HG03432 (cell line): Measurements from ENCODE around the gene LRRC8C.
A peak's percentile ranks its signal among the peaks of the same experiment; 100 is the strongest.
"Not testable (repeated sequence)": the region's sequence is repeated elsewhere in the genome, so short reads cannot be mapped to it uniquely, and the experiment has no call there.

Experiments
- ATAC-seq: cut with Tn5 transposase; IDR thresholded peaks from one replicate; pipeline ENCODE4 v1.9.1; 2021; ENCODE audit warnings: mild to moderate bottlenecking, moderate library complexity; ENCODE audit not compliant: unreplicated experiment

The LRRC8C gene

DNA sequence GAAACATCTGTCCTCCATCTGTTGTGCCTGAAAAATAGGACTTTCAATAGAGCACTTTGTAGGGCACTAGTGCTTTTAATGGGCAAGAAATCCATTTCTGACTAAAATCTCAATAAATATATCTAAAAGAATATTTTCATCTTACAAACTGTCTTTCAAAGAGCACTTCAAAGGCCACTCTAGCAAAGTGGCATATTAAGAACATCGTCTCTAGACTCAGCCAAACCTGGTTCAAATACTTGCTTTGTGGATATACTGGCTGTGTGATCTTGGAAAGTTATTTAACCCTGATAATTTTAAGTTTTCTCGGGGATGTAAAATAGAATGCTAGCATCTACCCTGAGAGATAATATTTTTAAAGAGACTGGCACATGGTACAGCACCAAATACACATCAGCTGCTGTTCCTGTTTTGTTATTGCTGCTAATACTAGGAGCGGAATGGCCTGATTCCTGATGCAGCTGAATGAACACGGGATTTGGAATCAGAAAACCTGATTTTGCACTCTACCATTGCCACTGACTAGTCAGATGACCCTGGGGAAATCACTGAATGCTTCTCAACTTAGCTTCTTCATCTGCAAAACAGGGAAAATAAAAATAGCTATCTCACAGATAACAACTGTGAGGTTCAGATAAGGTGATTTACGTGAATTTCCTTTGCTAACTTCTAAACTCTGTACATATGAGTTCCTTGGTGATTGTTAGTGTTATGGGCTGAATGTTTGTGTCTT lies 25.2 kb upstream of the LRRC8C start:
- ATAC-seq = no peak

GRCh38 chr1:89608319-89608983 lies 24.5 kb upstream of the LRRC8C start:
- no peak for ATAC-seq

- ATAC-seq = no peak
These were observed 23.8 kb upstream of the LRRC8C start for GRCh38 chr1:89608984-89609725.

DNA sequence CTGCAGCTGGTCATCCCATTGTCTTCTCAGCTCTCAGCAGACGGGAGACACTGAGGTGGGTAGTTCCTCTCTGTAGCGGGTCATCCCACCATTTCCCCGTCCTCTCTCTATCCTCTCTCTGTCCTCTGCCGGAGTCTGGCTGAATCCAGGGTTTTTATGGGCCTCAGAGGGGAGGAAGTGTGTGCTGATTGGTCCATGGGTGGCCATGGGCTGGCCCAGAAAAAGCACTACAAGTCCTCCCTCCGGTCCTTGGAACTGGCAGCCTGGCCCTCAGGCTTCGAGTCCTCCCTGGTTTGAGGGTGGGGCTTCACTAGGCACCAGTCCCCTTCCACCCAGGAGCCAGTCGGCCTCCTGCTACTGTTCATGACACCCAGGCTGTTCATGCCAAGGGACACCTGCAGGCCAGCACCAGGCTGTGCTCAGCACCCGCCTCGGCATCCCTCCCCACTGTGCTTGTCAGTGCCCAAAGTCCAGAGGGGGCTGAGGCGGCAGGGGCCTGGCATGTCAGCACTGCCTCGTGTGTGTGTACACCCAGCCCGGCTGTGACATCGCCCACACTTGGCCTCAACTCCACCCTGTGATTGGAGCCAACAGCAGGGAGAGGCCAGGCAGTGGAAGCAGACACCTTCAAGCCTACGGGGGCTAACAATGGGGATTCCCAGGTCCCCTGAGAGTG lies 23.0 kb upstream of the LRRC8C start:
- no peak for ATAC-seq

DNA sequence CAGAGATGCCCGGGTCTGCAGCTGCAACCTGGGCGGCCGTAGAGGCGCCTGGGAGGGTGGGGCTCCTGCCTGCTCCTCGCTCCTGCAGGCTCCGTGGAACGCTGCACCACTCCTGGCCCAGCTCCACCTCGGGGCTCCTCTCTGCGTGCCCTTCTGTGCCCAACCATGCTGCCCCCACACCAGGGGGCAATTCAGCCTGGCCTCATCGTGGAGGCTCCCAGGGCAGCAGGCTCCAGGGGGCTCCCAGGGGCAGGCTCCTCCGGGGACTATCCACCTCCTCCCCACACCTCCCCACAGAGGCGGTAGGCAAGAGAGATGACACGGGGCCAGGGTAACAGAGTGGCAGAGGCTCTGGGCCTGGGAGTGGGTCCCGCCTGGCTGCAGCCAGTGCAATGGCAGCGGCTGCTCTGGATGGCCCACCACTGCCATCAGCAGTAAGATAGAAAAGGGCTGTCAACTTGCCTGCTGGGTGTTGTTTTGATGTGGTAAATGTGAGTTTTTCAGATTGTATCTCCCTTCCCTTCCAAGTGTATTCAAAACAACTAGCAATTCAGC lies 22.4 kb upstream of the LRRC8C start:
- ATAC-seq = no peak

DNA sequence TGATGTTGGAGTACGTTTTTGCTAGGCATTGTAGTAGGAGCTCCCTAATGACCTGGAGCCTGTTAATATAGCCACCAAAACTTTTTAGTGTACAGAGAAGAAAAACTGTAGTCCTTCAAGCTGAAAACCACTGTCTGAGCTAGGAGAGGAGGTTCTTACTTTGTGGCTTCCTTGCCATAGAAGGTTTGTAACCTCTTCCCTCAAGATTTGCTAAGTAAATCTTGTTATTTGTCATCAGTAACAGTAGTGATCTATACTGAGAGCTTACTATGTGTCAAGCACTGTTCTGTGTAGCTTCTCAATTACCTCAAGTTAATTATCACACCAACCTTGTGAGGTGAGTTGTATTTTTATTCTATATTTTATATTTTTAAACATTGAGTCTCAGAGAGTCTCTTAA lies 21.2 kb upstream of the LRRC8C start:
- ATAC-seq = peak; percentile 97

- ATAC-seq = no peak
These were observed 19.0 kb upstream of the LRRC8C start for GRCh38 chr1:89613928-89614327.

DNA sequence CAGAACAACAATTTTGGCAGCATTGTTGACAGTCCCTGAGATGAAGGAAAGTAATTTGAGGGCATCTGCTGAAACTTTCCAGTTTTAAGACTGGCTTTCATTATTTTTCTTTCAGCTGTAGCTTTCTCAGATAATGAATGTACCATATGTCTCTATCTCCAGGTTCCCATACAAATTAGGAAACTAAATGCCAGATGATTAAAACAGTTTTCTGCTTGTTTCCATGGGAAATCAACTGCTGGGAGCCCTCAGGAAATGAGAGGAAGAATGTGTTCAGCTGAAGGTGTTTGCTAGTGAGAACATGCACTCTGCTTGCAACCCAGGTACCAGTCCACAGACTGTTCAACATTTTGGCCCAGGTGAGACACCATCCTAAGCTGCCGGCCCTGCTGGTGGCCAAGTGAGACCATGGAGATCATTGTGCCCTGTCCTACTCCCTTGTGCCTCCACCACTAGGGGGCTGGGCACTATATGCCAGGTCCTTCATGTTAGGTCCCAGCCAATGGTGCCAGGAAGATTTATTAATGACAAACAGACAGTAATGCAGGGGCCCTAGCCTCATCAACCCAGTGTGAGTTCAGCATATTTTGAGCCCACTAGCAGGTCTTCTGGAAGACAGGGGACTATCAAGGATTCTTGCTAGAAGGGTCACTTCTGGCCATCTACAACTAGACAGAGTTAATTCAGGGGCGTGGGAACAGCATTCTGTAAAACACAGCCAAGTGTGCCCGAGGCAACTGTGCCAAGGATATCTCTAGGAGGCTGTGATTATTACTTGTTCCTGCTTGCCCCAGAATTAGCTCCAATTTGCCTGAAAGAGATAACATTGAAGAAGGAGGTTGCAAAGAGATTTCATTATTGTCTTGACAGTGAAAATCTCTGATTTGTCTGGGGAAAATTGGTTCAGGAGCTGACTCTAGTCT lies 17.0 kb upstream of the LRRC8C start:
- no peak for ATAC-seq

- ATAC-seq = no peak
These were observed 15.9 kb upstream of the LRRC8C start for GRCh38 chr1:89616844-89617627.

- no peak for ATAC-seq
These were observed 12.3 kb upstream of the LRRC8C start for GRCh38 chr1:89620664-89621063.

GRCh38 chr1:89622895-89623294 lies 10.0 kb upstream of the LRRC8C start:
- ATAC-seq = no peak

DNA sequence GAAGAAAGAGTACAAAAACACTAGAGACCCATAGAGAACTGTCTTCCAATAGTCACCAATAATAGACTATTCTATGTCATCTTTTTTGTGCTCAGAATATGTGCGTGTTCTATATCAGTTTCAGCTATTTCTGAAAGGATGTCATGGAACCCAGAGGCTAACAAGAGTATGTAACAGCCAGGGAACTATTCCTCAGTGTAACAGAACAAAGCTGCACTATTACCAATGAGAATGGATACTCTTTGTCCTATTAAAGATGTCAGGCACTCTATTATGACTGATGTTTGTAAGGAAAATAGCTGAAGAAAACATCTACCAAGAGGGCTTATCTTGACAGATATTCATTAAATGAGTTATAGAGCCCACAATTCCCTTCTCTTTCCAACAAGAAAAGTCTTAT lies 8.6 kb upstream of the LRRC8C start:
- ATAC-seq = no peak

- no peak for ATAC-seq
These were observed 8.1 kb upstream of the LRRC8C start for GRCh38 chr1:89624715-89625323.

GRCh38 chr1:89627596-89627962 lies 5.3 kb upstream of the LRRC8C start:
- ATAC-seq = no peak

DNA sequence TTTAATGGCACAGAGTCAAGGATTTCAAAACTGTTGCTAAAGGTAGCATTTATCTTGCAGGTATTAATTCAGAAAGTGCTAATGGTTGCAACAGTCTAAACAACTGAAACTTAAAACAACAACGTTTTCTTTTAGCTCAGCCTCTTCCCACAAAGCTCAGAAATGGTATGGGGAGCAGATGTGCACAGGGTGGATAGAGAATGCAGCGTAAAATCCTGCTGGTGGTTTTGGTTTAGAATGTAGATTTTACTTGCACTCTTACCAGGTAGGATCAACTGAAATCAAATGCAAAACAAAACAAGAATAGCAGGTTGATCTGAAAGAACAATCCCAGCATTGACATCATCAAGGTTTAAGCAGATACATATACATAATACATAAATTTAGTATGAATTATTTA lies 3.8 kb upstream of the LRRC8C start:
- ATAC-seq = no peak

GRCh38 chr1:89629600-89629999 lies 3.3 kb upstream of the LRRC8C start:
- ATAC-seq = not testable (repeated sequence)

GRCh38 chr1:89630048-89630447 lies 2.9 kb upstream of the LRRC8C start:
- no peak for ATAC-seq

GRCh38 chr1:89631816-89632656 lies 884 bp upstream of the LRRC8C start:
- ATAC-seq = no peak
